Measurements from ENCODE around the gene MAPK13.

Gene MAPK13

GRCh38 chr6:36098920-36099647 is 31.2 kb upstream of the MAPK13 start:
- no peak overlapping the region for H3K9ac ChIP-seq
- TF ChIP-seq CTCF (conservative IDR thresholded peaks at IDR 0.05; ENCODE audit: low read depth, low read length): no peak
- no peak overlapping the region for H3K27ac ChIP-seq
- H3K4me1 ChIP-seq (ENCODE audit: low read depth, poor library complexity, severe bottlenecking): peaks cover 6% of the 10 kb centered on the region
- no peaks in the 10 kb centered on the region for H3K79me2 ChIP-seq (ENCODE audit: insufficient read depth, low read depth)
- H3K36me3 ChIP-seq (ENCODE audit: insufficient read depth): no peaks in the 10 kb centered on the region
- H4K20me1 ChIP-seq (ENCODE audit: insufficient read depth): no peaks in the 10 kb centered on the region
- H3K27me3 ChIP-seq (ENCODE audit: insufficient read depth, low read depth): no peaks in the 10 kb centered on the region
- no peak overlapping the region for H3K4me3 ChIP-seq (IDR thresholded peaks at IDR 0.05; ENCODE audit: insufficient read depth, low read depth, low read length)
- no peak overlapping the region for H2AFZ ChIP-seq (ENCODE audit: low read depth)
- no peak overlapping the region for H3K4me2 ChIP-seq

- H3K27ac ChIP-seq: no peak overlapping the region
- H3K9ac ChIP-seq: no peak overlapping the region
- peaks cover 2% of the 10 kb centered on the region for H3K4me1 ChIP-seq (ENCODE audit: low read depth, poor library complexity, severe bottlenecking)
- H3K36me3 ChIP-seq (ENCODE audit: insufficient read depth): no peaks in the 10 kb centered on the region
- no peaks in the 10 kb centered on the region for H4K20me1 ChIP-seq (ENCODE audit: insufficient read depth)
- no peak overlapping the region for H2AFZ ChIP-seq (ENCODE audit: low read depth)
- no peak overlapping the region for H3K4me2 ChIP-seq
- H3K4me3 ChIP-seq (IDR thresholded peaks at IDR 0.05; ENCODE audit: insufficient read depth, low read depth, low read length): no peak overlapping the region
- H3K27me3 ChIP-seq (ENCODE audit: insufficient read depth, low read depth): no peaks in the 10 kb centered on the region
- H3K79me2 ChIP-seq (ENCODE audit: insufficient read depth, low read depth): no peaks in the 10 kb centered on the region
- no peak for TF ChIP-seq CTCF (conservative IDR thresholded peaks at IDR 0.05; ENCODE audit: low read depth, low read length)
Observed at GRCh38 chr6:36099869-36100483, 30.3 kb upstream of the MAPK13 start.

- Histone ChIP-seq H3K4me3 (IDR thresholded peaks at IDR 0.05; ENCODE audit: insufficient read depth, low read depth, low read length) (no peak overlapping the region), H3K4me2 (no peak overlapping the region), H2AFZ (ENCODE audit: low read depth) (no peak overlapping the region), H3K9ac (no peak overlapping the region), H3K36me3 (ENCODE audit: insufficient read depth) (no peaks in the 10 kb centered on the region), H4K20me1 (ENCODE audit: insufficient read depth) (no peaks in the 10 kb centered on the region), H3K4me1 (ENCODE audit: low read depth, poor library complexity, severe bottlenecking) (no peaks in the 10 kb centered on the region), H3K27me3 (ENCODE audit: insufficient read depth, low read depth) (no peaks in the 10 kb centered on the region), H3K27ac (no peak overlapping the region), H3K79me2 (ENCODE audit: insufficient read depth, low read depth) (no peaks in the 10 kb centered on the region)
- no peak for TF ChIP-seq CTCF (conservative IDR thresholded peaks at IDR 0.05; ENCODE audit: low read depth, low read length)
Observed at GRCh38 chr6:36101691-36102090, 28.6 kb upstream of the MAPK13 start.

GRCh38 chr6:36102853-36103252 is 27.5 kb upstream of the MAPK13 start:
- H3K4me3 ChIP-seq (IDR thresholded peaks at IDR 0.05; ENCODE audit: insufficient read depth, low read depth, low read length): no peak overlapping the region
- no peaks in the 10 kb centered on the region for H3K36me3 ChIP-seq (ENCODE audit: insufficient read depth)
- no peaks in the 10 kb centered on the region for H4K20me1 ChIP-seq (ENCODE audit: insufficient read depth)
- TF ChIP-seq CTCF (conservative IDR thresholded peaks at IDR 0.05; ENCODE audit: low read depth, low read length): no peak
- no peak overlapping the region for H3K9ac ChIP-seq
- H3K79me2 ChIP-seq (ENCODE audit: insufficient read depth, low read depth): no peaks in the 10 kb centered on the region
- H2AFZ ChIP-seq (ENCODE audit: low read depth): no peak overlapping the region
- H3K4me2 ChIP-seq: no peak overlapping the region
- H3K27ac ChIP-seq: no peak overlapping the region
- H3K4me1 ChIP-seq (ENCODE audit: low read depth, poor library complexity, severe bottlenecking): no peaks in the 10 kb centered on the region
- H3K27me3 ChIP-seq (ENCODE audit: insufficient read depth, low read depth): no peaks in the 10 kb centered on the region
